T47D (cell line): ENCODE measurements around the gene COLGALT1.
"Not testable (repeated sequence)": the region's sequence is repeated elsewhere in the genome, so short reads cannot be mapped to it uniquely, and the experiment has no call there.

Source experiments
- DNase-seq, 2 experiments: peaks; one replicate each; pipeline versions ENCODE4 v3.0.0 to v3.0.0-alpha.2; 2011 to 2012; ENCODE audit warnings: low read depth in 1 of 2, low spot score in 1 of 2
- JUND ChIP-seq: IDR thresholded peaks from 2 replicates; pipeline ENCODE4 v1.6.1; 2012; ENCODE audit warnings: low read depth
- in situ Hi-C: cut with HindIII; loops from 2 replicates; pipeline ENCODE4 v1.10.0; 2016; ENCODE audit warnings: low sequenced_read_pairs, low pct_unique_long_range_greater_than_20kb

Gene COLGALT1

DNA sequence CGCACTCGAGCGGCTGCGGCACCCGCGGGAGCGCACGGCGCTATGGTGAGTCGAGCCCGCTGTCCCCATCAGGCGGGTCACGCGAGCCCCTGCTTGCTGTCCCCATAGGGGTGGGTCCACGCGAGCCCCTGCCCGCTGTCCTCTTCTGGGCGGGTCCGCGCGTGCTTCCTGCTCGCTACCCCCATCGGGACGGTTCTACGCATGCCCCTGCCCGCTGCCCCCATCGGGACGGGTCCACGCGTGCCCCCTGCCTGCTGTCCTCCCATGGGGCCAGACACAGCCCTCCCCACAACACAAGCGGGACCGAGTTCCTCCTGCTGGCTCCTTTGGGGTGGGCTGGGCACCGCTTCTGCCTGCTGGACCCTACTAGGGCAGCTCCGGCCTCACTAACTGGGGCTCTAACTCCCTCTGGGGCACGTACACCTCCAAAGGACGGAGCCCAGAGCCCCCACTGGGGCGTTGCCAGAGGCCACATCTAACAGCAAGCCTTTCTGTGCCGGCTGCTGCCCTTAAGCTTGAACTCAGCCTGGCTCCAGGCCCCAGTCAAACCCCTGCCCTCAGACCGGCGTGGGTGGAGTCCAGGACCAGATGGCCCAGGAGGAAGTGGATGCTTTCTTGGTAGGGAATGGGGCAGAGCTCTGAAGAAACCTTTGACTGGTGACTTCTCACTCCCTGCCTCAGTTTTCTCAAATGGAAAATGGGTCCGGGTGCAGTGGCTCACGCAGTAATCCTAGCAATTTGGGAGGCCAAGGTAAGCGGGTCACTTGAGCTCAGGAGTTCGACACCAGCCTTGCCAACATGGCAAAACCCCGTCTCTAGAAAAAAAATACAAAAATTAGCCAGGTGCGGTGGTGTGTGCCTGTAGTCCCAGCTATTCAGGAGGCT is 722 bp downstream of the COLGALT1 start:
- in situ Hi-C loops: no loop called here
- DNase-seq: peak in 1 of 2 experiments; percentile 40
- TF ChIP-seq JUND: no peak

DNA sequence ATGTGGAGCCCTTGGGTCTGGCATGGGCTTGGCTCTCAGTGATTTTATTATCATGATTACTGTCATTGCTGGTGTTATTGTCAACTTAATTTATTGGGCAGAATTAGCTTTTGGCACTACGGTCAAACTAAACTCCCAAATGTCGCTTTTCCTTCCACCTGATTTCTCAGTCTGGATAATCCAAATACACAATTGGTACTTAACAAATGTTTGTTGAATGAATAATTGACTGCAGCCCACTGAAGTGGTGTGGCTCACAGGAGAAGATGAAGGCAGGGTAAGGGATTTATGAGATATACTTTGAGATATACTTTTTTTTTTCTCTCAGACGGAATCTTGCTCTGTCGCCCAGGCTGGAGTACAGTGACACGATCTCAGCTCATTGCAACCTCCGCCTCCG is 1.5 kb downstream of the COLGALT1 start:
- no peak for DNase-seq
- no peak for TF ChIP-seq JUND
- in situ Hi-C loops: no loop called here

DNA sequence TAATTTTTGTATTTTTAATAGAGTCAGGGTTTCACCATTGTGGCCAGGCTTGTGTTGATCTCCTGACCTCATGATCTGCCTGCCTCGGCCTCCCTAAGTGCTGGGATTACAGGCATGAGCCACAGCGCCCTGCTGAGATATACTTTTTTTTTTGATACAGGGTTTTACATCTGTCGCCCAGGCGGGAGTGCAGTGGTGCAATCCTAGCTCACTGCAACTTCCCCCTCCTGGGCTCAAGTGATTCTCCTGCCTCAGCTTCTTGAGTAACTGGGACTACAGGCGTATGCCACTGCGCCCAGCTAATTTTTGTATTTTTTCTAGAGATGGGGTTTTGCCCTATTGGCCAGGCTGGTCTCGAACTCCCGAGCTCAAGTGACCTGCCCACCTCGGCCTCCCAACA is 2.0 kb downstream of the COLGALT1 start:
- TF ChIP-seq JUND: no peak
- no peak for DNase-seq
- in situ Hi-C loops: no loop called here

DNA sequence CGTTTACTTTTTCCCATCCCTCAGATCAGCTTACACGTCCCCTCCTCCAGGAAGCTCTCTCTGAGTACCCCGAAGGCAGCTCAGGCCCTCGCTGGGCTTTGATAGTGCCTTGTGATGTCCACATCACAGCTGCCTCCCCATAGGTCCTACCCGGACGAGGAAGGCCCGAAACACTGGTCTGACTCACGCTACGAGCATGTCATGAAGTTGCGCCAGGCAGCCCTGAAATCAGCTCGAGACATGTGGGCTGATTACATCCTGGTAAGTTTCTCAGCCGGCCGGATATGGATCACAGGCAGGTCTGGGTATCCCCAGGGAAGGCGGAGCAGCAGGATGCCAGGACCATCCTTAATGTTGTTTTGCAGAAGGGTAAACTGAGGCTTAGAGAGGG is 4.8 kb downstream of the COLGALT1 start:
- no peak for DNase-seq
- in situ Hi-C loops: no loop called here
- TF ChIP-seq JUND: no peak

DNA sequence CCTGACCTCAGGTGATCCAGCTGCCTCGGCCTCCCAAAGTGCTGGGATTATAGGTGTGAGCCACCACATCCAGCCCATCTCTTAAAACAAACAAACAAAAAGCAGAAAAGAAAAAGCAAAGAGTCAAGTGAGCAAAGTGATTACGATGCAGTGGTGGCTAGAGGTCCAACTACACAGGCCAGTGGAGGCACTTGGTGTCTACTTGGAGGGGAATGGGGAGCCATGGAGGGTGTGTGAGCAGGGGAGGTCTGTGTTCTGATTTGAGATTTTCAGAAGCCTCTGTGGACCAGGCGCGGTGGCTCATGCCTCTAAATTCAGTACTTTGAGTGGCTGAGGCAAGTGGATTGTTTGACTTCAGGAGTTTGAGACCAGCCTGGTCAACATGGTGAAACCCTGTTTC is 6.6 kb downstream of the COLGALT1 start:
- no peak for DNase-seq
- in situ Hi-C loops: no loop called here
- no peak for TF ChIP-seq JUND

DNA sequence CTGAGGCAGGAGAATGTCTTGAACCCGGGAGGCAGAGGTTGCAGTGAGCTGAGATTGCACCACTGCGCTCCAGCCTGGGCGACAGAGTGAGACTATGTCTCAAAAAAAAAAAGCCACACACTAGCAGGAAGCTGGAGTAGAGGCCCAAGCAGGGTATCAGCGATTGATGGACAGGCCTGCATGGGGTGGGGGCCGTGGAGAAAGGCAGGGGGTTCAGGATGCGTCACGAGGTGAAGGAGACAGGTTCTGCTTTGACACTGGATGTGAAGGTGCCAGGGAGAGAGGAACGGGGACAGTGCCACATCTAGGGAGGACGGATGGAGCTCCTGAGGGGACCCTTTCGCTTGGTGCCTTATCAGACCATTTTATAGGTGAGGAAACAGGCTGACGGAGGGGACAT is 7.1 kb downstream of the COLGALT1 start:
- TF ChIP-seq JUND: no peak
- DNase-seq: no peak
- in situ Hi-C loops: no loop called here

DNA sequence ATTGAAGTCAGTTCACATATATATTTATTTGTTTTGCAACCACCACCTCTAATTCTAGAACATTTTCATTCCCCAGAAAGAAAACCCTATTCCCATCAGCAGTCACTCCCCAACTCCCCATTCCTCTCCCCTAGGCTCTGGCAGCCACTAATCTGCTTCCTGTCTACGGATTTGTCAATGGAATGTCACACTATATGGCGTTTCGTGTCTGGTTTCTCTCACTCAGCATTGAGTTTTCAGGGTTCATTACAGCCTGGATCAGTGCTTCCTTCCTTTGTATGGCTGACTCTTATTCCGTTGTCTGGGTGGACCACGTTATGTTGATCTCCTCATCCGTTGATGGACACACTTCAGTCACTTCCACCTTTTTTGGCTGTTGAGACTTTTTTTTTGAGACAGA is 9.3 kb downstream of the COLGALT1 start:
- TF ChIP-seq JUND: no peak
- in situ Hi-C loops: no loop called here
- no peak for DNase-seq

DNA sequence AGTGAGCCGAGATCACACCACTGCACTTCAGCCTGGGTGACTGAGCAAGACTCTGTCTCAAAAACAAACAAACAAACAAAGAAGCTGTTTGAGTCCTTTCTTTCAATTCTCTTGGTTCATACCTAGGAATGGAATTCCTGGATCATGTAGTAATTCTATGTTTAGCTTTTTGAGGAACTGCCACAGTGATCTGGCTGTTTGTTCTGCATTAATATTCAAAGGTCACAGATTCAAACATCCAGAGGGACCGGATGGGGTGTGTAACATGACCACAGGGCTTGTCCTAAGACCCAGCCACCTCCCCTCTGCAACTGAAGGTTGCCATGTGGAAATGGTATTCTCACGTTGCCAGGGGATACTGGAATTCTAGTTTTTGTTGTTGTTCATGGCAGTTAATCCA is 10.2 kb downstream of the COLGALT1 start:
- TF ChIP-seq JUND: no peak
- in situ Hi-C loops: no loop called here
- peak in 1 of 2 experiments; percentile 26 for DNase-seq

DNA sequence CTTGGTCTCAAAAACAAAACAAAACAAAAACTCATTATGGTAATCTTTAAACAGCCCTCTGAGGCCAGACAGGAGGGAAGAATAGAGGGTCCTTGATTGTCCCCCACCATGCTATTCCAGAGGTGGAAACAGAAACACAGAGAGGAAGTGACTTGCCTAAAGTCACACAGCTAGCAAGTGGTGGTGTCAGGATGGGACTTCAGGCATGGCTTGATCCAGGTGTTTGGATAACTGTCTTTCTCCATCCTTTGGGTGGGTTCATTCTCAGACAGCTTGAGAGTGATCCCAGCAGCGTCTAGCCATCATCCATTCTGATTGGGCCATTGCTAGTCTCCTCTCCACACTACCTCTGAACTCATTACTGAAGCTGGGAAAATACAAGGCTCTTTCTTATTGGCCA is 12.5 kb downstream of the COLGALT1 start:
- no peak for TF ChIP-seq JUND
- in situ Hi-C loops: no loop called here
- no peak for DNase-seq

DNA sequence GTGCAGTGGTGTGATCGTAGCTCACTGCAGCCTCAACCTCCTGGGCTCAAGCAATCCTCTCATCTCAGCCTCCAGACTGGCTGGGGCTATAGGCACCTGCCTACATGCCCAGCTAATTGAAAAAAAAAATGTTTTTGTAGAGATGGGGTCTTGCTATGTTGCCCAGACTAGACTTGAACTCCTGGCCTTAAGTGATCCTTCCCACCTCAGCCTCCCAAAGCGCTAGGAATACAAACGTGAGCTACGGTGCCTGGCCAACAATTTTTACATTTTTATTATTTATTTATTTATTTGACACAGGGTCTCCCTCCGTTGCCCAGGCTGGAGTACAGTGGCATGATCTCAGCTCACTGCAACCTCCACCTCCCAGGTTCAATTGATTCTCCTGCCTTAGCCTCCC is 14.8 kb downstream of the COLGALT1 start:
- DNase-seq, in situ Hi-C loops: not testable (repeated sequence)

DNA sequence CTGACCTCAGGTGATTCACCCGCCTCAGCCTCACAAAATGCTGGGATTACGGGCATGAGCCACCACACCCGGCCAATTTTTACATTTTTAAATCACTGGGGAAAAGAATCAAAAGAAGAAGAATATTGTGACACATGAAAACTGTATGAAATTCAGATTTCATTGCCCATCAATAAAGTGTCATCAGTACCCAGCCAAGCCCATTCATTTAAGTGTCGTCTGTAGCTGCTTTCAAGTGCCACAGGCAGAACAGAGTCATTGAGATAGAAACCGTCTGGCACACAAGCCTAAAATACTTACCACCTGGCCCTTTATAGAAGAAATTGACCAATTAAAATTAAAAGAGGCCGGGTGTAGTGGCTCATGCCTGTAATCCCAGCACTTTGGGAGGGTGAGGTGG is 15.3 kb downstream of the COLGALT1 start:
- no peak for TF ChIP-seq JUND
- in situ Hi-C loops: no loop called here
- DNase-seq: no peak

DNA sequence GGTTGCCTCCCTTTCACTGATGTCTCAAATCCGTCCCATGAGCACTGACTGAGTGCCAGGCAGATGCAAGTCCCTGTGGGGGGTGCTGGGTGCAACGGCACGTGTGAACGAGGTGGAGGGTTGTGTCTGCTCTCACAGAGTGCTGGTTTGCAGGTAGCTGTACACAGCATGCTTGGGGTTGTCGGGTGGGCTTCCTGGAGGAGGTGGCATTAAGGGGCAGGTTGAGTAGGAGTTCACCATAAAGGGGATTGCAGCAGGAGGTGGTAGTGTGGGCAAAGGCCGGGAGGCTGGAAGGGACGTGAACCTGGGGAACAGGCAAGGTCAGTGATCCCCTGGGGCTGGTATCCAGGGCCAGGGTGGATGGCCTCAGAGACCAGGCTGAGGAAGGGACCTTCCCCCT is 17.2 kb downstream of the COLGALT1 start:
- TF ChIP-seq JUND: no peak
- DNase-seq: no peak
- in situ Hi-C loops: no loop called here

DNA sequence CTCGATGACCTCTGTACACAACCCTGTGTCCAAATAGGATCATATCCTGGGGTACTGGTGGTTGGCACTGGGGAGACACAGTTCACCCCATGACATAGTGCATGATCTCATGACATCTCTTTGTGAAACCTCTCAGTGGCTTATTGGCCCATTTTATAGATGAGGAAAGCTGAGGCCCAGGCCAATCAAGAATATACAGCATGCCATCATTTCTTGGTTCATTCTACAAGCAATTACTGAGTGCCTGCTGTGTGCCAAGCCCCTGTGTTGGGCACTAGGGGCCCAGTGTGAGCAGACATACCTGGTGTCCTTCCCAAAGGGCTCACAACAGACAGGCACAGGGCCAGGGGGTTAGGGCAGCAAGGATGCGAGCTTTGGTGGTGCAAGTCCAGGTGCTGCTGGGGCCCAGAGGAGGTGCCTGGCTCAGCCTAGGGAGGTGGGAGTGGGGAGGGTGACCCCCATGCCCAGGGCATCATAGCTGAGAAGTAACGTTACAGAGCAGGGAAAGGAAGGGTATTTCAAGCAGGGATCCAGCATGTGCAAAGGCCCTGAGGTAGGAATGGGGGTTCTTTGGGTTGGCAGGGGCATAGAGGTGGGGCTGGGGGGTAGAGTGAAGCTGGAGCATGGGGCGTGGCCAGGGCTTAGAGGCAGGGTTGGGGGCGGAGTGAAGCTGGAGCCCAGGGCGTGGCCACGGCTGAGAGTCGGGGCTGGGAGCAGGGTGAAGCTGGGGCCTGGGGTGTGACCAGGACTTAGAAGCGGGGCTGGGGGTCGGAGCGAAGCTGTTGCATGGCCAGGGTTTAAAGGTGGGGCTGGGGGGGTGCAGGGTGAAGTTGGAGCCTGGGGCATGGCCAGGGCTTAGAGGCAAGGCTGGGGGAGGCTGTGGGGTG is 20.7 kb downstream of the COLGALT1 start:
- in situ Hi-C loops: no loop called here

More for the DNA sequence above, 20.7 kb downstream of the COLGALT1 start:
- no peak for TF ChIP-seq JUND
- peak in 1 of 2 experiments; percentile 59 for DNase-seq
